Bone marrow (tissue), 2 donors: ENCODE measurements around the gene PRRG2.
"Not testable (repeated sequence)": the region's sequence is repeated elsewhere in the genome, so short reads cannot be mapped to it uniquely, and the experiment has no call there.

Experiments
- DNase-seq, 2 donors: peaks; one replicate each; lab custom pipeline; 2025; lab: John Stamatoyannopoulos, UW

Gene PRRG2

GRCh38 chr19:49609499-49610092 is 28.5 kb downstream of the PRRG2 start:
- no peak for DNase-seq

GRCh38 chr19:49613374-49613773 is 32.3 kb downstream of the PRRG2 start:
- DNase-seq: no peak

GRCh38 chr19:49614096-49614833 is 33.1 kb downstream of the PRRG2 start:
- DNase-seq: peak; percentile 33 to 38

GRCh38 chr19:49615861-49616260 is 34.7 kb downstream of the PRRG2 start:
- no peak for DNase-seq

- no peak for DNase-seq
Observed at GRCh38 chr19:49616532-49616931, 35.4 kb downstream of the PRRG2 start.

- no peak for DNase-seq
Observed at GRCh38 chr19:49616945-49617344, 35.8 kb downstream of the PRRG2 start.

- DNase-seq: not testable (repeated sequence)
Observed at GRCh38 chr19:49617860-49618259, 36.7 kb downstream of the PRRG2 start.

- DNase-seq: no peak
Observed at GRCh38 chr19:49624967-49625910, 44.1 kb downstream of the PRRG2 start.

GRCh38 chr19:49626226-49626625 is 45.1 kb downstream of the PRRG2 start:
- no peak for DNase-seq

- no peak for DNase-seq
Observed at GRCh38 chr19:49629659-49630058, 48.5 kb downstream of the PRRG2 start.

GRCh38 chr19:49631014-49631588 is 50.0 kb downstream of the PRRG2 start:
- no peak for DNase-seq

- DNase-seq: no peak
Observed at GRCh38 chr19:49631610-49632192, 50.6 kb downstream of the PRRG2 start.

- no peak for DNase-seq
Observed at GRCh38 chr19:49632576-49632975, 51.5 kb downstream of the PRRG2 start.

- DNase-seq: not testable (repeated sequence)
Observed at GRCh38 chr19:49633273-49633672, 52.2 kb downstream of the PRRG2 start.

- no peak for DNase-seq
Observed at GRCh38 chr19:49635530-49636232, 54.6 kb downstream of the PRRG2 start.

- no peak for DNase-seq
Observed at GRCh38 chr19:49636233-49636932, 55.3 kb downstream of the PRRG2 start.

GRCh38 chr19:49637821-49638738 is 57.0 kb downstream of the PRRG2 start:
- DNase-seq: peak in 1 of 2 donors; percentile 7

- DNase-seq: no peak
Observed at GRCh38 chr19:49639401-49640112, 58.4 kb downstream of the PRRG2 start.
